HEK293T (cell line): ENCODE data around the gene LIX1L.

ENCODE experiments used
- CTCF ChIA-PET: fragments of 350-600 bp; formaldehyde crosslinking; extraction: SDS; loops from one replicate; lab custom pipeline; 2021; ENCODE audit warnings: antibody characterized with exemption, inconsistent platforms; lab: Yijun Ruan, JAX
- POLR2A ChIA-PET: fragments of 350-600 bp; formaldehyde crosslinking; extraction: SDS; loops from one replicate; lab custom pipeline; 2020; ENCODE audit warnings: antibody characterized with exemption, inconsistent platforms; lab: Yijun Ruan, JAX
- DNase-seq: peaks from one replicate; pipeline ENCODE4 v3.0.0; 2012; ENCODE audit warnings: mixed read lengths; ENCODE audit errors: extremely low spot score
- ARNT ChIP-seq: fragments of 450-650 bp; IDR thresholded peaks from 2 replicates; pipeline ENCODE4 v1.6.1; 2017; ENCODE audit warnings: mild to moderate bottlenecking
- BHLHE40 ChIP-seq: fragments of 450-650 bp; IDR thresholded peaks from 2 replicates; pipeline ENCODE4 v1.6.1; 2016; ENCODE audit warnings: mild to moderate bottlenecking, moderate library complexity, borderline replicate concordance
- CTBP1 ChIP-seq: fragments of 450-650 bp; IDR thresholded peaks from 2 replicates; pipeline ENCODE4 v1.6.1; 2016; ENCODE audit warnings: borderline replicate concordance
- ELF4 ChIP-seq: fragments of 450-650 bp; IDR thresholded peaks from 2 replicates; pipeline ENCODE4 v1.6.1; 2017; ENCODE audit warnings: antibody characterized with exemption
- FOXA1 ChIP-seq: fragments of 450-650 bp; IDR thresholded peaks from 2 replicates; pipeline ENCODE4 v1.6.1; 2016; ENCODE audit warnings: mild to moderate bottlenecking
- FOXK2 ChIP-seq: fragments of 450-650 bp; IDR thresholded peaks from 2 replicates; pipeline ENCODE4 v1.6.1; 2016; ENCODE audit warnings: mild to moderate bottlenecking
- FOXM1 ChIP-seq: fragments of 450-650 bp; IDR thresholded peaks from 2 replicates; pipeline ENCODE4 v1.6.1; 2017; ENCODE audit warnings: mild to moderate bottlenecking, borderline replicate concordance
- HDGF ChIP-seq: fragments of 450-650 bp; IDR thresholded peaks from 2 replicates; pipeline ENCODE4 v1.6.1; 2017; ENCODE audit warnings: antibody characterized with exemption, borderline replicate concordance
- L3MBTL2 ChIP-seq: fragments of 450-650 bp; conservative IDR thresholded peaks from 2 replicates; pipeline ENCODE4 v1.6.1; 2016; ENCODE audit warnings: mild to moderate bottlenecking
- LEF1 ChIP-seq: fragments of 450-650 bp; IDR thresholded peaks from 2 replicates; pipeline ENCODE4 v1.6.1; 2017; ENCODE audit warnings: mild to moderate bottlenecking, borderline replicate concordance
- NFRKB ChIP-seq: fragments of 450-650 bp; IDR thresholded peaks from 2 replicates; pipeline ENCODE4 v1.6.1; 2016; ENCODE audit warnings: mild to moderate bottlenecking, moderate library complexity
- SP1 ChIP-seq: fragments of 450-650 bp; IDR thresholded peaks from 2 replicates; pipeline ENCODE4 v1.6.1; 2017
- SUZ12 ChIP-seq: fragments of 450-650 bp; IDR thresholded peaks from 2 replicates; pipeline ENCODE4 v1.6.1; 2016; ENCODE audit warnings: mild to moderate bottlenecking
- TARDBP ChIP-seq: fragments of 450-650 bp; IDR thresholded peaks from 2 replicates; pipeline ENCODE4 v1.6.1; 2016
- ZNF384 ChIP-seq: fragments of 450-650 bp; IDR thresholded peaks from 2 replicates; pipeline ENCODE4 v1.6.1; 2016
- TF ChIP-seq, protein P1 (sequence below): fragments of 450-650 bp; IDR thresholded peaks from 2 replicates; pipeline ENCODE4 v1.6.1; 2016

The LIX1L gene

DNA sequence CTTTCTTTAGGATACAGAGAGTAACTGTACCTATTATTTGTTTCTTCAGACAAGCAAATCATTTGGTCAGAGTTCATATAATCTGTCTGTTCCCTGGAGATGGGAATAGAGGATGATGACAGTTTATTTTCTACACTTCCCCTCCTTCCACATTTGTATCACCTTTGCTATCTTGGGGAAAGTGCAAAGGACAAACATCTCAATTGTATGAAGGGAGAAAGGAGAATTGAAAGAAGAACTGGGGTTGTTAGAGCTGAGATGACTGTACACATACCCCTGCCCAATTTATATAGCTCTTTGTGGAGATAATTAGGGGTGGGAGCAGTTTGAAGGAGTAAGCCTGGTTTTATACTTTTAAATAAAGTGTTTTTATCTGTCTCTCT is 20.6 kb upstream of the LIX1L start:
- ChIA-PET POLR2A (interaction anchor here (1.0 to 8.7 kb wide), 9 partner anchors 12 to 61 kb away, joined by 3 to 115 read pairs (median 10); partner anchors contain the start of genes ANKRD34A, POLR3GL, RBM8A and TXNIP), CTCF (interaction anchor here (1.1 to 4.6 kb wide), 8 partner anchors 9 to 132 kb away, joined by 4 to 42 read pairs (median 11); partner anchors contain the start of genes ANKRD34A, NUDT17 and POLR3GL)
- no peak for DNase-seq
- TF ChIP-seq NFRKB (no peak), BHLHE40 (no peak), ZNF384 (no peak), ARNT (no peak), CTBP1 (no peak), FOXM1 (no peak), TARDBP (no peak), FOXA1 (no peak), LEF1 (no peak)

DNA sequence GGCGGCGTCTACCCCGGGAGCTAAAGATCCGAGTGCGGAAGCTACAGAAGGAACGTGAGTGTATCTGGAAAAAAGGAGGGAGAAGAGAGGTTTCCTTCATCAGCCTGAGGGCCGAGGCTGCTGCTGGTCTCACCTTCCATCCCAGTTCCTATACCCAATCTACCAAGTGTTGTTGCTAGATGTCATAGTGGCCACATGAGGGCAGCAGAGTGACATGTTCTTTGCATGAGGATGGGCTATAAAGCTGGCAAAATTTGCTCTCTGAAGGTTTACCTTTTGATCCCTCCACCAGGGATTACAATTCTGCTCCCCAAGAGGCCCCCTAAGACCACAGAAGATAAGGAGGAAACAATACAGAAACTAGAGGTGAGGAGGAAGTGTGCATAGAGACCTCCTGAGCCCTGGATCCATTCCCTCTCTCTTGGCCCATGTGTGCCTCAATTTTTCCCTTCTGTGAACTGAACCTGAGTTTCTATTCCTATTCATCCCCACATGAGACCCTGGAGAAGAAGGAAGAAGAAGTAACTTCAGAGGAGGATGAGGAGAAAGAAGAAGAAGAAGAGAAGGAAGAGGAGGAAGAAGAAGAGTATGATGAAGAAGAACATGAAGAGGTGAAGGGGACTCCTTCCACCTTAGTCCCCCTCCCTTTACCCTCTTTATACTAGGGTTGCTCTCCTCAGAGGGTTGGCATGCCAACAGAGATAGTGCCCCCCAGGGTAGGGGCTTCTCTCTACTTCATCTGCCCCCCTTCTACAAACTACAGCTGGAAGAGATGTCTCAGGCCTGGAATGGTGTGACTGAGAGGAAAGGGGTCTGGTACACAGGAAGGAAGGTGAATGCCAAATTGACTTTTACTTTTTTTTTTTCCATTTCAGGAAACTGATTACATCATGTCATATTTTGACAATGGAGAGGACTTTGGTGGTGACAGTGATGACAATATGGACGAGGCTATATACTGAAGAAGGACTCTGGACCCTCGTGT is 20.0 kb upstream of the LIX1L start:
- POLR2A ChIA-PET = interaction anchor here (0.9 to 8.7 kb wide), 6 partner anchors 13 to 59 kb away, joined by 3 to 115 read pairs (median 14); partner anchors contain the start of genes ANKRD34A, POLR3GL and TXNIP
- peak; percentile 83 for DNase-seq
- TF ChIP-seq FOXA1 (no peak), BHLHE40 (no peak), FOXK2 (no peak), ZNF384 (no peak), CTBP1 (no peak), ELF4 (no peak)
- CTCF ChIA-PET = interaction anchor here (0.7 to 4.6 kb wide), 16 partner anchors 9 to 86 kb away, joined by 3 to 42 read pairs (median 6); partner anchors contain the start of genes ANKRD34A, HJV and POLR3GL

DNA sequence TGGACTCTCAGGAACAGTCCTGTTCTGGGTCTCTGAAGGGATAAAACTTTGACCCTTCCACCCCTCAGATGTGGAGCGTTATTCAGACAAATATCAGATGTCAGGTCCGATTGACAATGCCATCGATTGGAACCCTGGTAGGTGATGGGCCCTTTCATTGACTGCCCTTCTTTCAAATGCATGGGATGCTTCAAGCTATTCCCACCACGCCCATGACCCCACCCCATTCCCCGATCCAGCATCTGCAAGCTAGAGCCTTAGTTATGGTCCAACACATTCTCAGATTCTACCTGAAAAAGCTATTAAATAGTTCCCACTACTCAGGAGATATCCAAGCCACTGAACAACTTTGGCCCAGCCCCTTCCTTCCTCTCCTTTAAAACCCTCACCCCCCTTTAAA is 19.2 kb upstream of the LIX1L start:
- ChIA-PET POLR2A (interaction anchor here (0.9 to 8.7 kb wide), 4 partner anchors 13 to 29 kb away, joined by 3 to 115 read pairs (median 36); partner anchors contain the start of genes ANKRD34A, POLR3GL and TXNIP), CTCF (interaction anchor here (0.7 to 4.6 kb wide), 13 partner anchors 10 to 85 kb away, joined by 3 to 42 read pairs (median 8); partner anchors contain the start of genes ANKRD34A, HJV and POLR3GL)
- TF ChIP-seq FOXM1 (no peak), SUZ12 (no peak), BHLHE40 (no peak), CTBP1 (no peak)
- no peak for DNase-seq

DNA sequence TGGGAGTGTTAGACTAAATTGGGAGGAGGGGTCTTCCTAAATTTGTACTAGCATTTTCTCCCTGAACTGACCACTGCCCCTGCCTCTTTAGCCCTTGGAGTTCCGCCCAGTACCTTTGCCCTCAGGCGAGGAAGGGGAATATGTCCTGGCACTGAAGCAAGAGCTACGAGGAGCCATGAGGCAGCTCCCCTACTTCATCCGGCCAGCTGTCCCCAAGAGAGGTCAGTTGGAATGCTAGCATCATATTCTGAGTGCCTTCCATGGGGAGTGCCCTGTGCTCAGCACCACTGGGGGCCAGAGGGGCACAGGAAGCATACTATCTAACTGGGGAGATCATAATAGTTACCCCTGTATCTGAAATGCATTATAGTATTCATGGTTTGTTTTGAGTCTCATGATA is 17.4 kb upstream of the LIX1L start:
- ChIA-PET CTCF (no interaction called here), POLR2A (interaction anchor here (0.6 to 3.0 kb wide), 3 partner anchors 11 to 22 kb away, joined by 3 to 18 read pairs (median 4); partner anchors contain the start of genes ANKRD34A and POLR3GL)
- DNase-seq = no peak
- TF ChIP-seq LEF1 (no peak), SP1 (no peak), CTBP1 (no peak), NFRKB (no peak), ZNF384 (no peak), FOXK2 (no peak), TARDBP (no peak), SUZ12 (no peak), FOXM1 (no peak), ARNT (no peak), FOXA1 (no peak), ELF4 (no peak), L3MBTL2 (no peak), BHLHE40 (no peak), HDGF (no peak)
- TF ChIP-seq, protein P1, sequence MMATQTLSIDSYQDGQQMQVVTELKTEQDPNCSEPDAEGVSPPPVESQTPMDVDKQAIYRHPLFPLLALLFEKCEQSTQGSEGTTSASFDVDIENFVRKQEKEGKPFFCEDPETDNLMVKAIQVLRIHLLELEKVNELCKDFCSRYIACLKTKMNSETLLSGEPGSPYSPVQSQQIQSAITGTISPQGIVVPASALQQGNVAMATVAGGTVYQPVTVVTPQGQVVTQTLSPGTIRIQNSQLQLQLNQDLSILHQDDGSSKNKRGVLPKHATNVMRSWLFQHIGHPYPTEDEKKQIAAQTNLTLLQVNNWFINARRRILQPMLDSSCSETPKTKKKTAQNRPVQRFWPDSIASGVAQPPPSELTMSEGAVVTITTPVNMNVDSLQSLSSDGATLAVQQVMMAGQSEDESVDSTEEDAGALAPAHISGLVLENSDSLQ = no peak

DNA sequence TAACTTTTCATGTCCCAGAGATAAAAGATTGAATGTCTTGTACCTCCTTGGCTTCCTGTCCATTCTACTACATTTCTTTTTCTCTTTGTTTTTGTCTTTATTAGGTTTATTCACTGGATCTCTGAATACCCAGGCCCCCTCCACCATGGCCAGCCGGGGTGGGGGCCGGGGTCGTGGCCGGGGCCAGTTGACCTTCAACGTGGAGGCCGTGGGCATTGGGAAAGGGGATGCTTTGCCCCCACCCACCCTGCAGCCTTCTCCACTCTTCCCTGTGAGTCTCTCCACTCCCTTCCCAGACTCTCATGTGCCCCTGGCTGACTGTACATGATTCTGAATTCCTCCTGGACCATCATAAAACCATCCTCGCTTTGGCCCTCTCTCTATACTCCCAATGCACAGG is 16.9 kb upstream of the LIX1L start:
- CTCF ChIA-PET = no interaction called here
- no peak for DNase-seq
- POLR2A ChIA-PET = interaction anchor here (0.6 to 1.2 kb wide), 2 partner anchors 17 to 23 kb away, joined by 3 to 4 read pairs; no protein-coding TSS in a partner anchor
- TF ChIP-seq BHLHE40 = no peak
- TF ChIP-seq NFRKB = no peak
- TF ChIP-seq SP1 = no peak
- no peak for TF ChIP-seq TARDBP
- no peak for TF ChIP-seq ARNT
- TF ChIP-seq FOXM1 = no peak
- TF ChIP-seq CTBP1 = no peak
- no peak for TF ChIP-seq ELF4
- no peak for TF ChIP-seq HDGF
- TF ChIP-seq, protein P1 = no peak
- no peak for TF ChIP-seq L3MBTL2
- TF ChIP-seq SUZ12 = no peak

DNA sequence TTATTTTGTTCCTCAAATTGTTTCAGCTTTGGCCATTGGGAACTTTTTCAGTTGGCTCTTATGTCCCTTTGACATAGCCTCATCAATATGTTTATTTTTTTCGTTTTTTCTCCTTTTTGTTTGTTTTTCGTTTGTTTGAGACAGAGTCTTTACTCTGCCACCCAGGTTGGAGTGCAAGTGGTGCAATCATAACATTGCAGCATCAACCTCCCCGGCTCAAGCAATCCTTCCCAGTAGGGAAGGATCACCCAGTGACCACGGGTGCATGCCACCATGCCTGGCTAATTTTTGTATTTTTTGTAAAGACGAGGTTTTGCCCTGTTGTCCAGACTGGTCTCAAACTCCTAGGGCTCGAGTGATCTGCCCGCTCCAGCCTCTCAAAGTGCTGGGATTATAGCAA is 14.8 kb upstream of the LIX1L start:
- CTCF ChIA-PET = no interaction called here
- DNase-seq = no peak
- POLR2A ChIA-PET = interaction anchor here (1.6 kb wide), 1 partner anchor 8 kb away, joined by 9 read pairs; the partner anchor contains the start of genes ANKRD34A and POLR3GL
- TF ChIP-seq SP1 (no peak), ARNT (no peak), L3MBTL2 (no peak), ELF4 (no peak), CTBP1 (no peak), SUZ12 (no peak), HDGF (no peak), NFRKB (no peak), FOXM1 (no peak), TARDBP (no peak), ZNF384 (no peak), FOXK2 (no peak), FOXA1 (no peak), BHLHE40 (no peak), LEF1 (no peak)
- TF ChIP-seq, protein P1 = no peak
